Measurements from ENCODE around the gene CCDC77. TPM values are rescaled to one million over a fixed set of nuclear protein-coding genes. Genes with fewer than 3 reads are reported as not detected.

CCDC77 gene
- total and polyA plus RNA-seq, 2 donors (not counting 3 experiments of a cell fraction or from before 2014, with no cell fraction given), result 4.1 to 12.9 TPM

- ChIA-PET CTCF (no interaction called here), POLR2A (no interaction called here)
- H3K36me3 ChIP-seq (ENCODE audit: control insufficient read depth in 2 of 2, extremely low read depth in 1 of 2, insufficient read depth in 2 of 2, low read length in 2 of 2), result peaks cover 5 to 25% of the 10 kb centered on the region in 2 experiments
- no peak overlapping the region for H3K27ac ChIP-seq (ENCODE audit: insufficient read depth, low read depth, low read length)
- intact Hi-C loops (cut with micrococcal nuclease), result no loop called here
- no peaks in the 10 kb centered on the region for H3K4me1 ChIP-seq (ENCODE audit: control insufficient read depth, extremely low read depth, insufficient read depth, low read length)
- H2AFZ ChIP-seq (ENCODE audit: low read depth, low read length), result no peak overlapping the region
- H3K4me2 ChIP-seq (ENCODE audit: insufficient read depth, low read length), result no peak overlapping the region
- dilution Hi-C loops (cut with MboI; ENCODE audit: extremely low pct_ligation_motif_present, low sequenced_read_pairs), result no loop called here
- no TSS peak for BruUV-seq (replicated peaks)
- no peak overlapping the region for H3K4me3 ChIP-seq (replicated peaks in 1 of 3; ENCODE audit: insufficient read depth in 1 of 3, low read depth in 1 of 3, low read length in 3 of 3)
- no peaks in the 10 kb centered on the region for H3K27me3 ChIP-seq (ENCODE audit: control insufficient read depth in 2 of 2, insufficient read depth in 2 of 2, low read length in 2 of 2)
- DNase-seq (ENCODE audit: low read depth, low spot score), result no peak
- TF ChIP-seq EZH2 (IDR thresholded peaks at IDR 0.05; ENCODE audit: borderline replicate concordance, low read depth, low read length, severe bottlenecking) (no peak), POLR2A (IDR thresholded peaks at IDR 0.05; ENCODE audit: low read depth, low read length) (no peak), JUN (IDR thresholded peaks at IDR 0.05; ENCODE audit: borderline replicate concordance, insufficient read depth, insufficient read length, low read depth) (no peak), MYC (IDR thresholded peaks at IDR 0.05; ENCODE audit: low read depth, low read length) (no peak), CTCF (IDR thresholded peaks at IDR 0.05; ENCODE audit: extremely low read depth in 1 of 2, insufficient read depth in 1 of 2, low read depth in 1 of 2, low read length in 2 of 2) (no peak)
- no peaks in the 10 kb centered on the region for H3K9me3 ChIP-seq (replicated peaks; ENCODE audit: control insufficient read depth, insufficient read depth, low read length)
- H3K9ac ChIP-seq (replicated peaks; ENCODE audit: extremely low read depth, insufficient read depth, low read length), result no peak overlapping the region
- FAIRE-seq, result no peak
- no peaks in the 10 kb centered on the region for H3K9me1 ChIP-seq (replicated peaks; ENCODE audit: control insufficient read depth, extremely low read depth, insufficient read depth, low read length)
- H4K20me1 ChIP-seq (replicated peaks; ENCODE audit: control insufficient read depth, extremely low read depth, insufficient read depth, low read length), result no peaks in the 10 kb centered on the region
- peaks cover 4% of the 10 kb centered on the region for H3K79me2 ChIP-seq (ENCODE audit: control insufficient read depth, insufficient read depth, low read length)
Observed at GRCh38 chr12:356276-356988, 45.0 kb upstream of the CCDC77 start.

- no TSS peak for BruUV-seq (replicated peaks)
- H3K27me3 ChIP-seq (ENCODE audit: control insufficient read depth in 2 of 2, insufficient read depth in 2 of 2, low read length in 2 of 2), result no peaks in the 10 kb centered on the region
- peaks cover 8 to 20% of the 10 kb centered on the region in 2 experiments for H3K36me3 ChIP-seq (ENCODE audit: control insufficient read depth in 2 of 2, extremely low read depth in 1 of 2, insufficient read depth in 2 of 2, low read length in 2 of 2)
- no peak overlapping the region for H3K4me3 ChIP-seq (replicated peaks in 1 of 3; ENCODE audit: insufficient read depth in 1 of 3, low read depth in 1 of 3, low read length in 3 of 3)
- H3K4me1 ChIP-seq (ENCODE audit: control insufficient read depth, extremely low read depth, insufficient read depth, low read length), result no peaks in the 10 kb centered on the region
- no peak overlapping the region for H3K27ac ChIP-seq (ENCODE audit: insufficient read depth, low read depth, low read length)
- ChIA-PET CTCF (no interaction called here), POLR2A (no interaction called here)
- no peak for FAIRE-seq
- no peak overlapping the region for H3K4me2 ChIP-seq (ENCODE audit: insufficient read depth, low read length)
- H2AFZ ChIP-seq (ENCODE audit: low read depth, low read length), result no peak overlapping the region
- intact Hi-C loops (cut with micrococcal nuclease), result no loop called here
- H4K20me1 ChIP-seq (replicated peaks; ENCODE audit: control insufficient read depth, extremely low read depth, insufficient read depth, low read length), result no peaks in the 10 kb centered on the region
- TF ChIP-seq POLR2AphosphoS5 (IDR thresholded peaks at IDR 0.05; ENCODE audit: insufficient read depth, low read depth, low read length) (no peak), FOS (IDR thresholded peaks at IDR 0.05; ENCODE audit: borderline replicate concordance, insufficient read depth, low read length) (no peak), POLR2A (IDR thresholded peaks at IDR 0.05; ENCODE audit: low read depth, low read length) (no peak), JUN (IDR thresholded peaks at IDR 0.05; ENCODE audit: borderline replicate concordance, insufficient read depth, insufficient read length, low read depth) (no peak), EZH2 (IDR thresholded peaks at IDR 0.05; ENCODE audit: borderline replicate concordance, low read depth, low read length, severe bottlenecking) (no peak), MAX (IDR thresholded peaks at IDR 0.05; ENCODE audit: insufficient read depth, insufficient read length) (no peak), CTCF (IDR thresholded peaks at IDR 0.05; ENCODE audit: extremely low read depth in 1 of 2, insufficient read depth in 1 of 2, low read depth in 1 of 2, low read length in 2 of 2) (no peak), MYC (IDR thresholded peaks at IDR 0.05; ENCODE audit: low read depth, low read length) (no peak), GATA2 (IDR thresholded peaks at IDR 0.05; ENCODE audit: insufficient read depth, insufficient read length, low read depth, low read length) (no peak)
- H3K9ac ChIP-seq (replicated peaks; ENCODE audit: extremely low read depth, insufficient read depth, low read length), result no peak overlapping the region
- H3K79me2 ChIP-seq (ENCODE audit: control insufficient read depth, insufficient read depth, low read length), result peaks cover 4% of the 10 kb centered on the region
- dilution Hi-C loops (cut with MboI; ENCODE audit: extremely low pct_ligation_motif_present, low sequenced_read_pairs), result no loop called here
- no peak for DNase-seq (ENCODE audit: low read depth, low spot score)
- no peaks in the 10 kb centered on the region for H3K9me3 ChIP-seq (replicated peaks; ENCODE audit: control insufficient read depth, insufficient read depth, low read length)
- no peaks in the 10 kb centered on the region for H3K9me1 ChIP-seq (replicated peaks; ENCODE audit: control insufficient read depth, extremely low read depth, insufficient read depth, low read length)
Observed at GRCh38 chr12:359091-359490, 42.4 kb upstream of the CCDC77 start.
